HUDEP-2 (cell line): ENCODE data around the gene TSPAN4.

Experiments
- DNase-seq, 76 experiments: peaks; one replicate each; lab custom pipeline; 2025; ENCODE audit not compliant: unreplicated experiment in 76 of 76; lab: John Stamatoyannopoulos, UW

Gene TSPAN4

DNA sequence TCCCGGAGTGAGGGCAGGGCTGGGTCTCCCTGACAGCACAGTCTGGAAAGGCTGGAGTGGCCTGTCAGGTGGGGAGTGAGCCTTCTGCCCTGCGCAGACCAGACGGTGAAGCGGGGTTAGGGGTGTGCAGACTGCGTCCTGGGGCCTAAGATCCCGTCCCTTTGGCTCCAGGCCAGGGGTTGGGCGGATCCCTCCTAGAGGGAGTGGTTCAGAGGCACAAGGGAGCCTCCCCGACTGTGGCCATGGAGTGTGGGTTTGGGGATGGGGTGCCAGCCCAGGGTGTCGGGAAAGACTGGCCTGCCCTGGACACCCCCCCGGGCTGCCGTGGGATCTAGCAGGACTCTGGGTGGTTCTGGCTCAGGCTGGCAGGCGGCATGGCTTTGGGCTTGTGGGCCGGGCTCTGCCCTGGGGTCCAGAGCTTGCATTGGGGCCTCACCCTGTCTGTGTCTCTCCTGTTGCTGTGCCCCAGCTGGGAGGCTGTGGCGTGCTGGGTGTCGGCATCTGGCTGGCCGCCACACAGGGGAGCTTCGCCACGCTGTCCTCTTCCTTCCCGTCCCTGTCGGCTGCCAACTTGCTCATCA, 19.5 kb downstream of the TSPAN4 start:
- peak in 72 of 76 experiments; percentile 10 to 87 (median 70) for DNase-seq

- no peak for DNase-seq
Observed at GRCh38 chr11:862696-863022, 20.0 kb downstream of the TSPAN4 start.

DNA sequence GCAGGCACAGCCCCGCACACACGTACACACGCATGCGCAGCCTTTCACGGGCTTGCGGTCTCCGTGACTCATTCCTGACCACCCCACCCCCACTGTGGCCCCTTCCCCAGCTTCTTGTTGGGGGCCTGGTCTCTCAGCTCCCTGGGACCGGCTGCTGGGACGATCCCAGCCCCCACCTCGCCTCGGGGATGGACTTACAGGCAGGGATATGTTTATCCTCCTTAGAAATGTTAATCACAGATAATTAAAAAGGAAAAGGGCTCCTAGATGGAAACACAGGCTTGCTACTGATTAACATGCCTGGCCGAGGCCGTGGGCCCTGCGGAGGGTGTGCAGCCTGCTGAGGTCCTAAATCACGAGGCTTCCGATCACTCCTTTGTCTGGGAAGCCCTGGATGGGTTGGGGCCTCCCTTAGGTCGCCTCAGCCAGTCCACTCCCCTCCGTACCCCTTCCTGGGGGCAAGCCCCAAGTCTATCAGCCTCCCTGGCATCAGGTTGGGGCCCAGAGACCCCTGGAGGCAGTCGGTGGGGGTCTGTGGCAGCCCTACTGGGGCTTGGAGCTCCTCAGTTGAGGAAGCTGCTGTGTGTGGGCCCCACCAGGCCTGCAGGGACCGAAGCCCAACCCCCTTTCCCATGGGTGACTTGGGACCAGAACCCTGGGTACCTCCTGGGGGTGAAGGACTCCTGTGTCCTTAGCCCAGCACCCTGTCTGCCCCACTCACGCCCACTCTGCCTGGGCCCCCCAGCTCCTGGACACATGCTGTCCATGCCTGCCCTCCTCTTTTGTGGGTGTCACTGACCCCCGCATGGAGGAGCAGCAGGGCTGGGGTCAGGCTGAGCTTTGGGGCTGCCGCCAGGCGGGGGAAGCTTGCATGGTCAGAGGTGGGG, 20.6 kb downstream of the TSPAN4 start:
- DNase-seq, result no peak

DNA sequence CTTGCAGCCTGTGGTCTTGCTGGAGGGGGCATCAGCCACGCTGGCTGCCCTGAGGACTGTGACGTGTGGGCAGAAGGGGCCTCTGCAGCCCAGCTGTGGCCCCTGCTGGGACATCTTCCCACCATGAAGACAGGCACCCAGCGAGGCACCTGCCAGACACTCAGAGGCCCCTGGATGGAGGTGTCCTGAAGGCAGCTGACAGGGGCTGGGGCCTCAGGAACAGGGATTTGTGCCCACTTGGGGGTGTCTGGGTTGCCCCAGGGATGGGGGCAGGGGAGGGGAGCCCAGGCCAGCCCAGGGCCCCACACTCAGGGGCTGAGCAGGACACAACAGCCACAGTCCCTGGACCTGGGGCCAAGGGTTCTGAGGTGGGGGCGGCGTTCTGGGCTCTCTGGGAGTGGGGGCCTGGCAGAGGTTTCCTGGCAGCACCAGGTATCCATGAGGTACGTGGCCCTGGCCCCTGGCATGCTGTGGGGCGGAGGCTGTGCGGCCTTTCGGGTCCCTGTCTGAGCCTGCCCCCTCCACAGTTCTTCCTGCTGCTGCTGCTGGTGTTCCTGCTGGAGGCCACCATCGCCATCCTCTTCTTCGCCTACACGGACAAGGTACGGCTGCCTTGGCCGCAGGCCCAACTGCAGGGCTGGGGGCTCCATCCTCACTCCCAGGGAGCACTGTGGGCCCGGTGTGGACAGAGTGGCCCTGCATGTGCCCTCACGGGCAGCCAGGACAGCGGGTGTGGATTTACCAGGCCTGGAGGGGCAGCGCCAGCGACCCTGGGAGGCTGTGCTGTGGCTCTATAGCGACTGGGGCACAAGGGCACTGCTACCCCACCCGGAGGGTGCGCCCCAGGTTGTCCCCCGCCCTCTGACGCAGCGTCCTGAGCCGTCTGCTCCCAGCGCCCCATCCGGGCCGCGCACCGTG, 21.5 kb downstream of the TSPAN4 start:
- DNase-seq, result peak in 1 of 76 experiments; percentile 6

GRCh38 chr11:864898-865297, 22.2 kb downstream of the TSPAN4 start:
- no peak for DNase-seq

DNA sequence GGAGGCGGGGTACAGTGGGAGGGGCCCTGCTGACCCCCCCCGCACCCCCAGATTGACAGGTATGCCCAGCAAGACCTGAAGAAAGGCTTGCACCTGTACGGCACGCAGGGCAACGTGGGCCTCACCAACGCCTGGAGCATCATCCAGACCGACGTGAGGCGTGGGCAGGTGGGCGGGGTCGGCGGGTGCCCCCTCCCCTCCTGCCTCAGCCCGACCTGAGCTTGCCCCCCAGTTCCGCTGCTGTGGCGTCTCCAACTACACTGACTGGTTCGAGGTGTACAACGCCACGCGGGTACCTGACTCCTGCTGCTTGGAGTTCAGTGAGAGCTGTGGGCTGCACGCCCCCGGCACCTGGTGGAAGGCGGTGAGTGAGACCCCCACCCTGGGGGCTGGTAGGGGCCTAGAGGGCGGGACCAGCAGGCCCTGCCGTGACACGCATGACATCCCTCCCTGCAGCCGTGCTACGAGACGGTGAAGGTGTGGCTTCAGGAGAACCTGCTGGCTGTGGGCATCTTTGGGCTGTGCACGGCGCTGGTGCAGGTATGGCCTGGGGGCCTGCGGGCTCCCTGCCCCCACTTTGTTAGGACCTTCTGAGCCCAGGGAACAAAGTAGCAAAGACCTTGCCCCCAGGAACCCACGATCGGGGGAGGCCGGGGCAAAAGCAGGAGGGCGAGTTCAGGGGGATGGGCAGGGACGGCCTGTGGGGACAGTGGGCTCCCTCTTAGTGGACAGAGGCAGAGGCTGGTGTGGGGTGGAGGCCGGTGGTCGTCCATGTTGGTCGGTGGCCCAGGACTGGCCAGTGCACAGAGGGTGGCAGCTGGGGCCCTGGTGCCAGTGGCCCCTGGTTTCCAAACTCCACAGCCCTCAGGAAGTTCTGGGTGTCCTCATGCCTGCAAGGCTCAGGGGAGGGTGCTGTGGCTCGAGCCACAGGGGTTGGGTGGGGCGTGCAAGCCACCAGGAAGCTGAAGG, 23.1 kb downstream of the TSPAN4 start:
- no peak for DNase-seq

DNA sequence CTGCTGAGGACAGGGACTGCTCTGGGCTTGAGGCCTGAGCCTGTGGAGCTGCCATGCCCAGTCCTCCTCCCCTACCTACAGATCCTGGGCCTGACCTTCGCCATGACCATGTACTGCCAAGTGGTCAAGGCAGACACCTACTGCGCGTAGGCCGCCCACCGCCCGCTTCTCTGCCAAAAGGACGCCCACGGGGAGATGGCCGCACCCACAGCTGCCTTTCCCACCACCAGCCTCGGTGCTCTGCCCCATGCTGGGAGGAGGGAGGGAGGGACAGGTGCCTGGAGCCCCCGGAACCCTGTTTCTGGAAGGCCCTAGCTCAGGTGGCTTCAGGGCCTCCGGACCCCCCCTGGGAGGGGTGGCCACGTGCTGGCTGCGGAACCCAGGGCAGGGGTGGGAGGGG, 23.8 kb downstream of the TSPAN4 start:
- no peak for DNase-seq

DNA sequence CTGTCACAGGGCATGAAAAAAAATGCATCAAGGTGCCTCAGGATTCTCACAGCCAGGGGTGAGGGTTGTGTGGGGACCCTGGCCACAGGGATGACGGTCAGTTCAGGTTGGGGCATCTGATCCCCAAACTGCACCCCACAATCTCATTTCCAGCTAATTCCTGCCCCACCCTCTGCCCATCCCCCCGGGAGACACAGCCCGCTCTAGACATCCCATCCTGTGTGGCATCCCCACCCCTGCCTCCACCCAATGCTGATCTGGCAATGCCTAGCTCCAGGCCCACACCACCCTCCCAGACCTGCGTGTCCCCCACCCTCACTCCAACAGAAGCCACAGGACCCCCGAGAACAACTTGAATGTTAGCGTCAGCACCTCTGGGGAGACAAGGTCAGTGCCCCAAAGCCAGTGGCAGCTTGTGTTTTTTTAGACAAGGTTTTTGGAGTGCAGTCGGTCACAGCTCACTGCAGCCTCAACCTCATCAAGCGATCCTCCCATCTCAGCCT, 25.3 kb downstream of the TSPAN4 start:
- DNase-seq, result no peak

GRCh38 chr11:868394-868793, 25.7 kb downstream of the TSPAN4 start:
- no peak for DNase-seq

GRCh38 chr11:868802-869201, 26.1 kb downstream of the TSPAN4 start:
- DNase-seq, result no peak

GRCh38 chr11:869399-870126, 26.9 kb downstream of the TSPAN4 start:
- no peak for DNase-seq

DNA sequence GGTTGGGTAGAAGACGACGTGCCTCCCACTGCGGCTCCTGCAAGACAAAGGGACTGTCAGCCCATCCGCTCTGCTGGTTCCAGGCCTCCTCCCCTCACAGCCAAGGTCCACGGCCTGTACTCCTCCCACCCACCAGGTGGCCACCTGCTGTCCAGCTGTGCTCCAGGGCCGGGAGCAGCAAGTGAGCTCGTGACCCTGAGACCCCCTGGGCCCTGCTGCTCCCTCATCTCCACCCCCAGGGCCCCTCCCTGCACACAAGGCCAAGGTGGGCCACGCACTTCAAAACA, 27.4 kb downstream of the TSPAN4 start:
- DNase-seq, result no peak

GRCh38 chr11:870418-870817, 27.8 kb downstream of the TSPAN4 start:
- DNase-seq, result no peak

- DNase-seq, result no peak
Observed at GRCh38 chr11:871472-871871, 28.8 kb downstream of the TSPAN4 start.

DNA sequence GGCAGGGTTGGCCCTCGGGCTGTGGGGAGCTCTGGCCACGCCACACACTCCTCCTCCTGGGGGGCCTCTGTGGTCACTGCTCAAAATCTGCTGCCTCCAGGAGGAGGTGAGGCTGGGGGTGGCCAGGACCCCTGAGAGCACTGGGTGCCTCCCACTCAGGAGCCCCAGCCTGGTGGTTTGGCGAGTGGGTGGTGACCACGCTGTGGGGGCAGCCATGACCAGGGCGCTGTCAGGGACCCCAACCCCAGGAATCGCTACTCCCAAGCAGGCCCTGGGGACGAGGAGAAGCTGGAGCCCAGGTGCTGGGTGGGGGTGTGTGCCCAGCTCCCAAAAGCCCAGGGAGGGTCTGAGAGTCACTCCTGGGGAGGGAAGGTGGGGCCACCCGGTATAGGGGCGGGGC, 30.1 kb downstream of the TSPAN4 start:
- no peak for DNase-seq

- DNase-seq, result no peak
Observed at GRCh38 chr11:873706-874105, 31.1 kb downstream of the TSPAN4 start.

- no peak for DNase-seq
Observed at GRCh38 chr11:875203-875602, 32.6 kb downstream of the TSPAN4 start.

DNA sequence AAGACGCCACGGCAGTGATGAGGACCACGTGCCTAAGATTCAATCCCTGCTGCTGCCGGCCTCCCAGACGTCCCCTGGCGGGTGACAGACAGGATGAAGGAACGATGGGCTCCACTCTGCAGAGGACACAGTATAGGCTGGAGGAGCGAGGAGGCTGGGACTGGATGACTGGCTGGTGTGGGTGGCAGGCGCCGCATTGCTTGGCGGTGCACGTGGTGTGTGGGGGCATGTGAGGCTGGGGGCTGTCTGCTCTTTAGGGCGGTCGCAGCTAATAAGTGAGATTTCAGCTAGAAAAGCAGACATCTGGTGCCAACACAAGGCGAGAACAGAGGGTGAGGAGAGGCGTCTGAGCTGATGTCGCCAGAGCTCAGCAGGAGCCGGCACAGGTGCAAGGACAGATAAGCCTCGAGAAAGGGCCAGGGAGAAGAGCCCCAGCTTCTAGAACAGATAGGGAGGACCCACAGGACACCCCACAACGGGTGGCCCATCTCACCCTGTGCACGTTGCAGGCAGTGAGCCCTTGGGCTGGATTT, 33.2 kb downstream of the TSPAN4 start:
- peak in 74 of 76 experiments; percentile 40 to 94 (median 82) for DNase-seq

DNA sequence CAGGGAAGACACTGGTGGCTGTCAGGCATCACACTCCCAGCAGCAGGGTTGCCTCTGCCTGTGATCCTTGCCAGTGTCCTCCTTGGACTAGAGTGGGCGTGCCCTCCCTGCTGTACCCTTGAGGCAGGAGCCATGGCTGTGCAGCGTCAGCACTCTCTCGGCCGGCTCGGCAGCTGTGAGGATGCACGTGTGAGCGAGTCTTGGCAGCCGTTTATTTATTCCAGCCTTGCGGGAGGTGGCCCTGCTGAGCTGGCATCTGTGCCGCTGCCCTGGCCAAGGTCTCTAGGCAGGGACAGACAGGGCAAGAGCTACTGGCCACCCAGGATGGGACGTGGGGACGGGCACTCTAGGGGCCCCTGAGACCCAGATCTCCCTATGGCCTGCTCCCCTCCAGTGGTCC, 33.9 kb downstream of the TSPAN4 start:
- DNase-seq, result peak in 7 of 76 experiments; percentile 19 to 38 (median 28)
